SK-N-SH treated with all-trans-retinoic acid at 6 μM for 48 hours (cell line): Measurements from ENCODE around the gene SARDH.

ENCODE experiments used
- ATAC-seq: fragments of 200-7000 bp; cut with Tn5 transposase; 3 replicates; pipeline ENCODE4 v1.9.1; 2020; ENCODE audit warnings: mild to moderate bottlenecking, moderate library complexity
- ARNTL ChIP-seq: fragments of 450-650 bp; formaldehyde crosslinking; IDR thresholded peaks from 2 replicates; pipeline ENCODE4 v1.5.0; 2020; ENCODE audit warnings: low read depth, mild to moderate bottlenecking, moderate library complexity, borderline replicate concordance
- BACH2 ChIP-seq: fragments of 250-450 bp; sonication (Bioruptor Pico); IDR thresholded peaks from 2 replicates; pipeline ENCODE4 v1.9.0; 2021; ENCODE audit warnings: mild to moderate bottlenecking, borderline replicate concordance
- CREB5 ChIP-seq: fragments of 250-450 bp; sonication (Bioruptor Pico); IDR thresholded peaks from 2 replicates; pipeline ENCODE4 v1.5.1; 2020; ENCODE audit warnings: low read depth, mild to moderate bottlenecking, moderate library complexity
- CSDC2 ChIP-seq: fragments of 250-450 bp; sonication (Bioruptor Pico); IDR thresholded peaks from 2 replicates; pipeline ENCODE4 v1.5.0; 2020; ENCODE audit warnings: mild to moderate bottlenecking, moderate library complexity
- CSRNP3 ChIP-seq: fragments of 250-450 bp; sonication (Bioruptor Pico); IDR thresholded peaks from 2 replicates; pipeline ENCODE4 v1.5.1; 2021; ENCODE audit warnings: mild to moderate bottlenecking, moderate library complexity
- ESRRG ChIP-seq: fragments of 250-450 bp; sonication (Bioruptor Pico); IDR thresholded peaks from 2 replicates; pipeline ENCODE4 v1.6.1; 2021; ENCODE audit warnings: mild to moderate bottlenecking
- GLIS3 ChIP-seq: fragments of 250-450 bp; sonication (Bioruptor Pico); IDR thresholded peaks from 2 replicates; pipeline ENCODE4 v1.5.0; 2020; ENCODE audit warnings: mild to moderate bottlenecking, moderate library complexity
- ISL1 ChIP-seq: fragments of 250-450 bp; sonication (Bioruptor Pico); IDR thresholded peaks from 2 replicates; pipeline ENCODE4 v2.1.2; 2022; ENCODE audit warnings: mild to moderate bottlenecking, moderate library complexity
- OSR1 ChIP-seq: fragments of 250-450 bp; sonication (Bioruptor Pico); IDR thresholded peaks from 2 replicates; pipeline ENCODE4 v1.8.0; 2022; ENCODE audit warnings: moderate library complexity, mild to moderate bottlenecking, inconsistent platforms
- PATZ1 ChIP-seq: fragments of 250-450 bp; sonication (Bioruptor Pico); IDR thresholded peaks from 2 replicates; pipeline ENCODE4 v1.8.0; 2020; ENCODE audit warnings: mild to moderate bottlenecking, moderate library complexity, borderline replicate concordance
- RARB ChIP-seq: fragments of 250-450 bp; sonication (Bioruptor Pico); IDR thresholded peaks from 2 replicates; pipeline ENCODE4 v1.8.0; 2021; ENCODE audit warnings: mild to moderate bottlenecking, moderate library complexity
- SNAI2 ChIP-seq: fragments of 250-450 bp; sonication (Bioruptor Pico); IDR thresholded peaks from 2 replicates; pipeline ENCODE4 v1.5.0; 2020; ENCODE audit warnings: mild to moderate bottlenecking, moderate library complexity
- TCF4 ChIP-seq: fragments of 250-450 bp; sonication (Bioruptor Pico); IDR thresholded peaks from 2 replicates; pipeline ENCODE4 v1.8.0; 2021; ENCODE audit warnings: mild to moderate bottlenecking, moderate library complexity, borderline replicate concordance
- TOX ChIP-seq: fragments of 250-450 bp; sonication (Bioruptor Pico); IDR thresholded peaks from 2 replicates; pipeline ENCODE4 v1.8.0; 2021; ENCODE audit warnings: mild to moderate bottlenecking, moderate library complexity, borderline replicate concordance
- TSHZ2 ChIP-seq: fragments of 250-450 bp; sonication (Bioruptor Pico); IDR thresholded peaks from 2 replicates; pipeline ENCODE4 v1.5.0; 2020; ENCODE audit warnings: mild to moderate bottlenecking, moderate library complexity
- ZC3H10 ChIP-seq: fragments of 250-450 bp; sonication (Bioruptor Pico); IDR thresholded peaks from 2 replicates; pipeline ENCODE4 v1.5.1; 2021; ENCODE audit warnings: mild to moderate bottlenecking, moderate library complexity
- ZFP3 ChIP-seq: fragments of 250-450 bp; sonication (Bioruptor Pico); IDR thresholded peaks from 2 replicates; pipeline ENCODE4 v1.5.0; 2020; ENCODE audit warnings: mild to moderate bottlenecking, moderate library complexity
- ZFP30 ChIP-seq: fragments of 450-650 bp; formaldehyde crosslinking; IDR thresholded peaks from 2 replicates; pipeline ENCODE4 v1.5.0; 2022; ENCODE audit warnings: mild to moderate bottlenecking, moderate library complexity
- ZNF565 ChIP-seq: fragments of 450-650 bp; formaldehyde crosslinking; conservative IDR thresholded peaks from 2 replicates; pipeline ENCODE4 v1.5.0; 2020; ENCODE audit warnings: low read depth, mild to moderate bottlenecking, moderate library complexity
- ZNF70 ChIP-seq: fragments of 450-650 bp; formaldehyde crosslinking; IDR thresholded peaks from 2 replicates; pipeline ENCODE4 v1.5.0; 2020; ENCODE audit warnings: mild to moderate bottlenecking, moderate library complexity

SARDH gene

GRCh38 chr9:133727876-133728441 is 10.2 kb downstream of the SARDH start:
- no peak for TF ChIP-seq ZC3H10
- no peak for TF ChIP-seq TCF4 (CRISPR knock-in tag)
- TF ChIP-seq CREB5, result no peak
- no peak for TF ChIP-seq RARB (CRISPR knock-in tag)
- no peak for TF ChIP-seq ZFP3 (CRISPR knock-in tag)
- TF ChIP-seq GLIS3, result no peak
- no peak for TF ChIP-seq TOX (CRISPR knock-in tag)
- TF ChIP-seq ESRRG (CRISPR knock-in tag), result no peak
- no peak for TF ChIP-seq SNAI2 (CRISPR knock-in tag)
- TF ChIP-seq PATZ1 (CRISPR knock-in tag), result no peak
- no peak for TF ChIP-seq ZNF70 (CRISPR knock-in tag)
- no peak for TF ChIP-seq CSRNP3 (CRISPR knock-in tag)
- no peak for ATAC-seq

- TF ChIP-seq TSHZ2, result no peak
- ATAC-seq, result no peak
Observed at GRCh38 chr9:133727277-133727875, 10.8 kb downstream of the SARDH start.

- TF ChIP-seq ZC3H10 (no peak), ARNTL (CRISPR knock-in tag) (no peak), TSHZ2 (no peak), ESRRG (CRISPR knock-in tag) (no peak), ISL1 (CRISPR knock-in tag) (no peak), BACH2 (CRISPR knock-in tag) (no peak), SNAI2 (CRISPR knock-in tag) (no peak), CSDC2 (CRISPR knock-in tag) (no peak), ZFP30 (CRISPR knock-in tag) (no peak), RARB (CRISPR knock-in tag) (no peak), GLIS3 (no peak), ZNF565 (CRISPR knock-in tag) (no peak), OSR1 (no peak), CSRNP3 (CRISPR knock-in tag) (no peak), TCF4 (CRISPR knock-in tag) (no peak)
- ATAC-seq, result peak; percentile 92
Observed at GRCh38 chr9:133726401-133727276, 11.5 kb downstream of the SARDH start.
